ENCODE measurements around the gene C7orf33.

C7orf33 gene, protein sequence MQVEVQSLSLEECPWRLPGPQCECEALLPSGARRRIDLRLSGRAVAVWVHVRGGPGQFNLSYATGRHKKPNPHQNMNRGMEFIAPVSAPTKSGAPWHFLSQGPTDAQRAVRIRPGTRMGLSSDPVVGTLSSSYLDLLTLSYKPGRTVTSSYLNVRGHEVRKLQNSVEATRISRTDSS

DNA sequence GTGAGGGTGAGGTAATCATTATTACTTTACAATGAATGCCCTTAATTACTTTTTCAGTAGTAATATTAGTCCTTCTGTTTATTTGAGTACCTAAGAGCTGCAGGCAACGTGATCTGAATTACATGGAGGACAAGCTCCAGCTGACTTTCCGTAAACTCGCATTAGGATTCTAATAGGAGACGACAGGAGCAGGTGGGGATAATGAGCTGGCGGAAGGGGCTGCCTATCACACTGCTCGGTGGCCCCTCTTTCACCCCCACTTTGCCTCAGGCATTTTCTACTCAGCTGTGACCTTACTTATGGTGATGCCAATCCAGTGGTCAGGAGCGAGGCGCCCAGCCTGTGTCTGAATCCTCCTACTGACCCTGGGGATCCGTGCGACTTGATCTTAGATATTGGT, at the start of gene C7orf33:
Gene C7orf33, plus strand, starts transcription at position 296 of the 400 bp plus-strand sequence. CDS start 160 bp downstream, outside the sequence.
- Histone ChIP-seq H3K9ac (ENCODE audit: low read length in 2 of 2) (no peak within 1 kb of the TSS), H3K9me3 (ENCODE audit: control insufficient read depth in 2 of 2, low read length in 2 of 2) (no peaks in the 10 kb centered on the region), H3K27me3 (ENCODE audit: control insufficient read depth in 1 of 2, insufficient read depth in 2 of 2, low read length in 2 of 2) (peaks cover 3 to 5% of the 10 kb centered on the region in 2 donors), H3K4me1 (ENCODE audit: control insufficient read depth, insufficient read depth, low read length) (no peaks in the 10 kb centered on the region), H3K27ac (ENCODE audit: low read length) (no peak within 1 kb of the TSS), H3K36me3 (ENCODE audit: control insufficient read depth in 2 of 2, insufficient read depth in 2 of 2, low read length in 2 of 2) (no peaks in the 10 kb centered on the region), H3K4me3 (ENCODE audit: low read length in 2 of 2) (no peak within 1 kb of the TSS)

DNA sequence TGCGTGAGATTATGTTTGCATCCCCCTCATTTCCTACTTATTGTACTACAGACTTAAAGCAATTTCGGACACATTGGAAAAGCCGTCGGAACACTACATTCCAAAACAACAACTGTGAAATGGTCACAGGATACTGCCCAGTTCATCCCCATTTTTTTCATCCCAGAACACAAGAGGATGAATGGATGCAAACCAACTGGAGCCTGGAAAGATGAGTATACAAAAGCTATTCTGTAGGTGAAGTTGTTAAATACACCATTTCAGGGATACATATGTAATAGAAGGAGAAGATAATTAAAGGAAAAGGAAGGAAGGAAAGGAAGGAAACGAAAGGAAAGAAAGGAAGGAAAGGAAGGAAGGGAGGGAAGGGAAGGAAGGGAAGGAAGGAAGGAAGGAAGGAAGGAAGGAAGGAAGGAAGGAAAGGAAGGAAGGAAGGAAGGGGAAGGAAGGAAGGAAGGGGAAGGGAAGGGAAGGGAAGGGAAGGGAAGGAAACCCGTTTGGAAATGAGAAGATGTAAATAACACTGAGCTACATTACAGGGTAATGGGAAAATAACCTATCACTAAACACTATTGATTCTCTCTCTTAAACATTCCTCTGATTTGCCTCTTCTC, 48.6 kb upstream of the C7orf33 start:
- Histone ChIP-seq H3K27ac (ENCODE audit: low read length) (no peak overlapping the region), H3K9me3 (ENCODE audit: control insufficient read depth in 2 of 2, low read length in 2 of 2) (no peaks in the 10 kb centered on the region), H3K9ac (ENCODE audit: low read length in 2 of 2) (no peak overlapping the region), H3K36me3 (ENCODE audit: control insufficient read depth in 2 of 2, insufficient read depth in 2 of 2, low read length in 2 of 2) (no peaks in the 10 kb centered on the region), H3K4me1 (ENCODE audit: control insufficient read depth, insufficient read depth, low read length) (peaks cover 9% of the 10 kb centered on the region), H3K4me3 (ENCODE audit: low read length in 2 of 2) (no peak overlapping the region), H3K27me3 (ENCODE audit: control insufficient read depth in 1 of 2, insufficient read depth in 2 of 2, low read length in 2 of 2) (no peaks in the 10 kb centered on the region)

DNA sequence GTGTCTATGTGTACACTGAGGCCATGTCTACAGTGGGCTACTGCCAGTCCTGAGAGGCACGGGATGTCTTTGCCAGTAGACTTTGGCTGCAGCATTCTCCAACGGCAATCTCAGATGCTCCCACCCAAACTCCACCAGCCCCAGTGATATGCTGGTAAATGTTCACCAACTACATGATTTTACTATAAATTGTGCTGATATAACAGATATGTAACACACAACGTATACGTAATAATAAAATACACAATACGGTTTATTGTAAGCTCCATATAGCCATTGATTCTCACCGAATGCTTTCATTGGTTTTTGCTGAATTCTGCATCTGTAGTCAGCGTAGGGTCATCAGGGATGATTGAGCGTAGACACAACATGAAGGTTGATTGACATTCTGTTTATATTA, 47.3 kb upstream of the C7orf33 start:
- Histone ChIP-seq H3K27ac (ENCODE audit: low read length) (no peak overlapping the region), H3K4me3 (ENCODE audit: low read length in 2 of 2) (no peak overlapping the region), H3K9me3 (ENCODE audit: control insufficient read depth in 2 of 2, low read length in 2 of 2) (no peaks in the 10 kb centered on the region)

DNA sequence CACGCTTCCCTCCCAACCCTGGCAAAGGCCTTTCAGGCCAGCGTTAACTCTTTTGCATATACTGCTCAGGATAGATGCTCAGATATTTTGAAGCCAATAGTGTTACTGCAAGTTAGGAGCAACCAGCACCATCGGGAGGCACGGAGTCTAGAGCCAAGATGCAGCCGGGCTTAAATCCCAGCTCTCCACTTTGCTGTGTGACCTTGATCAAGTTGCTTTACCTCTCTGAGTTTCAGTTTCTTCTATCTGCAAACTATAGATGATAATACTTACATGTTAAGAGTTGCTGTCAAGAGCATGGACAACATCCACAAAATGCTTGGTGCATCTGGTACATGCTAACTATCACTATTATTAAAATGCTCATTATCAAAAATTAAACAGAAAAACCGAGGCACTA, 45.4 kb upstream of the C7orf33 start:
- Histone ChIP-seq H3K4me1 (ENCODE audit: control insufficient read depth, insufficient read depth, low read length) (peaks cover 5% of the 10 kb centered on the region), H3K27me3 (ENCODE audit: control insufficient read depth in 1 of 2, insufficient read depth in 2 of 2, low read length in 2 of 2) (no peaks in the 10 kb centered on the region), H3K9ac (ENCODE audit: low read length in 2 of 2) (no peak overlapping the region), H3K36me3 (ENCODE audit: control insufficient read depth in 2 of 2, insufficient read depth in 2 of 2, low read length in 2 of 2) (no peaks in the 10 kb centered on the region), H3K27ac (ENCODE audit: low read length) (no peak overlapping the region), H3K9me3 (ENCODE audit: control insufficient read depth in 2 of 2, low read length in 2 of 2) (no peaks in the 10 kb centered on the region), H3K4me3 (ENCODE audit: low read length in 2 of 2) (no peak overlapping the region)

More for the DNA sequence above, 47.3 kb upstream of the C7orf33 start:
- Histone ChIP-seq H3K36me3 (ENCODE audit: control insufficient read depth in 2 of 2, insufficient read depth in 2 of 2, low read length in 2 of 2) (no peaks in the 10 kb centered on the region), H3K27me3 (ENCODE audit: control insufficient read depth in 1 of 2, insufficient read depth in 2 of 2, low read length in 2 of 2) (no peaks in the 10 kb centered on the region), H3K4me1 (ENCODE audit: control insufficient read depth, insufficient read depth, low read length) (peaks cover 9% of the 10 kb centered on the region), H3K9ac (ENCODE audit: low read length in 2 of 2) (no peak overlapping the region)

DNA sequence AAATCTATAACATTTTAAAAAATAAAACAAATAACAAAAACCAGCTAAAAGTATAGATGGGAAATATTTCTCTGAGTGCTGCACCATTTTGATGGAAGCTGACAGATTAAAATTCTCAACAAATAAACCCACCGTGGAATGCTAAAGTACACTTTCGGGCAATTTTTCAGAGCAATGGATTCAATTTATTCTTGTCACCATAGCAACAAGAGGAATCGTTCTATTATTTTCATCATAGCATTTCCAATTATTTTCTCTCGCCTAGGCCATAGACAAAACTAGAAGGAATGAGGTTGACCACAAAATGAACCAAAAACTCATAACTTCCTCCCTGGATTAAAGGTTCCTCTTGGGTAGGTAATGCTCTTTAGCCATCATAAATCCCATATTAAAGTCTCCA, 44.6 kb upstream of the C7orf33 start:
- Histone ChIP-seq H3K9me3 (ENCODE audit: control insufficient read depth in 2 of 2, low read length in 2 of 2) (no peaks in the 10 kb centered on the region), H3K27me3 (ENCODE audit: control insufficient read depth in 1 of 2, insufficient read depth in 2 of 2, low read length in 2 of 2) (no peaks in the 10 kb centered on the region), H3K36me3 (ENCODE audit: control insufficient read depth in 2 of 2, insufficient read depth in 2 of 2, low read length in 2 of 2) (no peaks in the 10 kb centered on the region), H3K27ac (ENCODE audit: low read length) (no peak overlapping the region), H3K9ac (ENCODE audit: low read length in 2 of 2) (no peak overlapping the region), H3K4me1 (ENCODE audit: control insufficient read depth, insufficient read depth, low read length) (no peaks in the 10 kb centered on the region), H3K4me3 (ENCODE audit: low read length in 2 of 2) (no peak overlapping the region)

DNA sequence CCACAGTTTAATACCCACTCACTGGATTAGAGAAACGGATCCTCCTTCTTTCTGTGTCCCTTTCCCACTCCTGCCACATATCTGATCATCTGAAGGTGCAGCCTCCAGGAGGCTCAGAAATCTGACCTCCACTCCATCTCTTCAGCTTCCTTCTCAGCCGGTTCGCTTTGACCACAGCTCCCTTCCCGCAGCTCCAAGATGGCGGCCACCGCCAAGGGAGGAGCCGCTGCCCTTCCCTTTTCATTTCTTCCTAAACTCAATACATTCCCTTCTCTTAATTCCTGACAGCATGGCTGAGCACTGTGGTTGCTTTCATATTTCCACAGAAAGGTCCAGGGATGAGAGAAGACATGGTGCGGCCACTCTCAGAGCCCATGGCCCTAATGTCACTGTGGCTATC, 43.7 kb upstream of the C7orf33 start:
- Histone ChIP-seq H3K4me3 (ENCODE audit: low read length in 2 of 2) (no peak overlapping the region), H3K36me3 (ENCODE audit: control insufficient read depth in 2 of 2, insufficient read depth in 2 of 2, low read length in 2 of 2) (no peaks in the 10 kb centered on the region), H3K9ac (ENCODE audit: low read length in 2 of 2) (no peak overlapping the region), H3K9me3 (ENCODE audit: control insufficient read depth in 2 of 2, low read length in 2 of 2) (no peaks in the 10 kb centered on the region), H3K4me1 (ENCODE audit: control insufficient read depth, insufficient read depth, low read length) (no peaks in the 10 kb centered on the region), H3K27me3 (ENCODE audit: control insufficient read depth in 1 of 2, insufficient read depth in 2 of 2, low read length in 2 of 2) (no peaks in the 10 kb centered on the region), H3K27ac (ENCODE audit: low read length) (no peak overlapping the region)

DNA sequence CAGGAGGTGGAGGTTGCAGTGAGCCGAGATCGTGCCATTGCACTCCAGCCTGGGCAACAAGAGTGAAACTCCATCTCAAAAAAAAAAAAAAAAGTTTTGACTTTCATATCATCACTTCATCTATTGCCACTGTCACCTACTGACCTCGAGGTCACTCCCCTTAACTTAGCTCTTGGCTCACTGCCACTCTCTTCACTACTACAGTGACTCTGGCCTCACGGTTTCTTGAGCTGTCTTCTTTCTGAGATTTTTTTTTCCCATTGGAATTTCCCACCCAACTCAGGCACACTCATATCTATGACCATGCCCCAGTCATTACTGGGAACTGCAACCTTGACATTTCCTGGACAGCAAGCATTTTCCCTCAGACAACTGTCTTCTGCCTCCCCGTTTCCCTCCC, 42.6 kb upstream of the C7orf33 start:
- Histone ChIP-seq H3K9me3 (ENCODE audit: control insufficient read depth in 2 of 2, low read length in 2 of 2) (no peaks in the 10 kb centered on the region), H3K27ac (ENCODE audit: low read length) (no peak overlapping the region), H3K36me3 (ENCODE audit: control insufficient read depth in 2 of 2, insufficient read depth in 2 of 2, low read length in 2 of 2) (no peaks in the 10 kb centered on the region), H3K4me3 (ENCODE audit: low read length in 2 of 2) (no peak overlapping the region), H3K4me1 (ENCODE audit: control insufficient read depth, insufficient read depth, low read length) (no peaks in the 10 kb centered on the region), H3K9ac (ENCODE audit: low read length in 2 of 2) (no peak overlapping the region), H3K27me3 (ENCODE audit: control insufficient read depth in 1 of 2, insufficient read depth in 2 of 2, low read length in 2 of 2) (no peaks in the 10 kb centered on the region)

DNA sequence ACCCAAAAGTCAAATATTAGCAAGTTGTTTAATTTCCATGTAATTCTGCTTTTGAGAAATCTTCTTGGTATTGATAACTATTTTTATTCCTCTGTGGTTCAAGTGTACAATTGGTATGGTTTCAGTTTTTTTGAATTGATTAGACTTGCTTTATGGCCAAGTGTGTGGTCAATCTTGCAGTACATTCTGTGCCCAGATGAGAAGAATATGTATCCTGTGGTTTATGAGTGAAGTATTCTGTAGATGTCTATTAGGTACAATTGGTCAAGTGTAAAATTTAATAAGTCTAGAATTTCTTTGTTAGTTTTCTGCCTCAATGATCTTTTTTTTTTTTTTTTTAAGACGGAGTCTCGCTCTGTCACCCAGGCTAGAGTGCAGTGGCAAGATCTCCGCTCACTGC, 36.6 kb upstream of the C7orf33 start:
- H3K4me1 ChIP-seq (ENCODE audit: control insufficient read depth, insufficient read depth, low read length), result no peaks in the 10 kb centered on the region

DNA sequence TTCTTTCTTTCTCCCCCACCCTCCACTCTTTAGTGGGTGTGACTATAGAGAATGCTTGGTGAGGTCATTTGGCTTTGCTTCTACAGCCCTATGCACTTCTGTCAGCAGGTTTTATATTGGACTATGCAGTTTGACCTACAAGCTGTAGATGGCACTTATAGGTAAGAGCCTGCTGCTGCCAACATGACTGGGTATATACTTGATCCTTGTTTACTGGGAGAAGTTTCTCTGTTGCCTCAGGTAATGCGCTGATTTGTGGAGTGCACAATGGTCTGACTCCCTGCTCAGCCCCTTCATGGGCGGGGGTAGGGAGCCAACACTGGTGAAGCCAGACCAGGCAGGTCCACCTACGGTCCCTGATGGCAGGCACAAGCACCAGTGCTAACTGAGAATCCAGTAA, 33.7 kb upstream of the C7orf33 start:
- Histone ChIP-seq H3K4me1 (ENCODE audit: control insufficient read depth, insufficient read depth, low read length) (no peaks in the 10 kb centered on the region), H3K4me3 (ENCODE audit: low read length in 2 of 2) (no peak overlapping the region), H3K36me3 (ENCODE audit: control insufficient read depth in 2 of 2, insufficient read depth in 2 of 2, low read length in 2 of 2) (no peaks in the 10 kb centered on the region), H3K27me3 (ENCODE audit: control insufficient read depth in 1 of 2, insufficient read depth in 2 of 2, low read length in 2 of 2) (no peaks in the 10 kb centered on the region), H3K9ac (ENCODE audit: low read length in 2 of 2) (no peak overlapping the region), H3K27ac (ENCODE audit: low read length) (no peak overlapping the region), H3K9me3 (ENCODE audit: control insufficient read depth in 2 of 2, low read length in 2 of 2) (no peaks in the 10 kb centered on the region)

More for the DNA sequence above, 36.6 kb upstream of the C7orf33 start:
- Histone ChIP-seq H3K4me3 (ENCODE audit: low read length in 2 of 2) (no peak overlapping the region), H3K9me3 (ENCODE audit: control insufficient read depth in 2 of 2, low read length in 2 of 2) (no peaks in the 10 kb centered on the region), H3K27me3 (ENCODE audit: control insufficient read depth in 1 of 2, insufficient read depth in 2 of 2, low read length in 2 of 2) (no peaks in the 10 kb centered on the region), H3K9ac (ENCODE audit: low read length in 2 of 2) (no peak overlapping the region), H3K36me3 (ENCODE audit: control insufficient read depth in 2 of 2, insufficient read depth in 2 of 2, low read length in 2 of 2) (no peaks in the 10 kb centered on the region), H3K27ac (ENCODE audit: low read length) (no peak overlapping the region)

DNA sequence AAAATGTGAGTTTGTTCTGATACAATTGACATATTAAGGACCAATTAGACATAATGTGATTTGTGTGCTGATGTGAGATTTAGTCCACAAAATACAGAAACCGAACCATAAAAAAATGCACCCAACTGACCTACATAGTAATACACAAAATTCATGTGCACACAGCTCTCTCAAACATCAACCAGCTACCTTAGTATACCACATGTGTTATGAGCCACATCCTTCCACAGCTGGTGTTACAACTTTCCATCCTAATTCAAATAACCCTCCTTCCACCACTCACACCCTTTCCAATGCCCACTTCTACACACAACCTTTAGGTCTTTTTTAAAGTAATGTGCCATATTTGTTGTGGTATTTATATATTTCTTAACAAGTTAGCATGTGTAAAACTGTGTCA, 31.7 kb upstream of the C7orf33 start:
- Histone ChIP-seq H3K36me3 (ENCODE audit: control insufficient read depth in 2 of 2, insufficient read depth in 2 of 2, low read length in 2 of 2) (no peaks in the 10 kb centered on the region), H3K9me3 (ENCODE audit: control insufficient read depth in 2 of 2, low read length in 2 of 2) (no peaks in the 10 kb centered on the region), H3K9ac (ENCODE audit: low read length in 2 of 2) (no peak overlapping the region), H3K27ac (ENCODE audit: low read length) (no peak overlapping the region), H3K4me1 (ENCODE audit: control insufficient read depth, insufficient read depth, low read length) (no peaks in the 10 kb centered on the region), H3K4me3 (ENCODE audit: low read length in 2 of 2) (no peak overlapping the region), H3K27me3 (ENCODE audit: control insufficient read depth in 1 of 2, insufficient read depth in 2 of 2, low read length in 2 of 2) (no peaks in the 10 kb centered on the region)

DNA sequence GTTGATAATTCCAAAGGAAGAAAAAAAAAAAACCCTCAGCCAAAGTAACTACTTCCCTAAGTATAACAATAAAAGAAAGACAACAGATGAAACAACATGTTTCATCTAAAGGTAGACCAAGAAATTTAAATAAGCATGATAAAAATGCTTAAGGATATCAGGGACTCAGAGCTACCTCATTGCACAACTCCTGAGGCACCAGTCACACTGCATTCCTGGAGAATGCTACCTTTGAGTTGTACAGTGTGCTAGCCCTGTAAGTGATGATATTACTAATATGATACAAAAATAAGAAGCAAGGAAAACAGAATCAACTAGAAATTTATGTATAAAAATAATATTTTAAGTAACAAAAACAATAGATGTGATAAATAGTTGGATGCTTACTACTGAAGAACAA, 29.5 kb upstream of the C7orf33 start:
- Histone ChIP-seq H3K27me3 (ENCODE audit: control insufficient read depth in 1 of 2, insufficient read depth in 2 of 2, low read length in 2 of 2) (no peaks in the 10 kb centered on the region), H3K9ac (ENCODE audit: low read length in 2 of 2) (no peak overlapping the region), H3K36me3 (ENCODE audit: control insufficient read depth in 2 of 2, insufficient read depth in 2 of 2, low read length in 2 of 2) (no peaks in the 10 kb centered on the region), H3K9me3 (ENCODE audit: control insufficient read depth in 2 of 2, low read length in 2 of 2) (no peaks in the 10 kb centered on the region), H3K27ac (ENCODE audit: low read length) (no peak overlapping the region), H3K4me3 (ENCODE audit: low read length in 2 of 2) (no peak overlapping the region), H3K4me1 (ENCODE audit: control insufficient read depth, insufficient read depth, low read length) (no peaks in the 10 kb centered on the region)

Measured in stomach smooth muscle (tissue), 2 donors.